GM12875 (cell line): ENCODE data around the gene LRRC25.

ENCODE experiments used
- H3K4me3 ChIP-seq: one replicate; pipeline ENCODE4 v1.5.1; 2011; ENCODE audit warnings: low read depth, low read length, control low read depth
- TF ChIP-seq, protein P1 (sequence below): IDR thresholded peaks from 2 replicates; pipeline ENCODE4 v1.5.1; 2011; ENCODE audit warnings: low read depth, mild to moderate bottlenecking, control low read depth, inconsistent platforms, low read length, moderate library complexity, borderline replicate concordance; ENCODE audit not compliant: insufficient read depth

LRRC25 gene

DNA sequence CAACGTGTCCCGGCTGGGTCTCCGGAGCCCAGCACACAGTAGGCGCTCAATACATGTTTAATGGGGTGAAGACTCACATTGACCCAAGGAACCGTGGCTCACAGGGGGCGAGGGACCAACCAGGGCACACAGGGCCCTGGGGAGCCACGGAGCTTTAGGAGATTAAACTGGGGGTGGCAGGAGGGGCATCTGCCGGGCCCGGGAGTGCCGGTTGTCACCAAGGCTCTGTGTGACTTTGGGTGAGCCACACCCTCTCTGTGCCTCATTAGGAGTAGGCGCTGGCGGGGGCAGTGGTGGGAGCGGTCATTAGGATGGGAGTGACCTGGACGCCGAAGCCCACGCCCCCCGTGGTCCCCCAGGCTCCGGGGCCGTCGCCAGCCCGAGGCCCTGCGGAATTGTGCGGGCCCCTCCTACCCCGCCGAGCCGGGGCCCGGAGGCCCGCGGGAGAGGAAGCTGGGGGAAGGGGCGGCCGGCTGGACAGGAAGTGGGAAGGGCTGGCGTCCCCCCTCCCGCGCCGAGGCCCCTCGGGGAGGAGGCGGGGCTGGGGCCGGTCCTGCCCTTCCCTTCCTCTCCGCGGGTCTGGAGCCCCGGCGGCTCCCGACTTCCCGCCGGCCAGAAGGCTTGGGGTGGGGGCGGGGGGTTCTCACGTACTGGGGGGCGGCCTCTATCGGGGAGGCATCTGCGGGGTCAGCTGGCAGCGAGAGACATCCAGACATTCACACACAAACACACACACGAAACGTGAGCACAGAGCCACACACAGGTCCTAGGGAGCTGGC is 20.0 kb upstream of the LRRC25 start:
- peak overlapping the region; percentile 48 for H3K4me3 ChIP-seq
- TF ChIP-seq, protein P1, sequence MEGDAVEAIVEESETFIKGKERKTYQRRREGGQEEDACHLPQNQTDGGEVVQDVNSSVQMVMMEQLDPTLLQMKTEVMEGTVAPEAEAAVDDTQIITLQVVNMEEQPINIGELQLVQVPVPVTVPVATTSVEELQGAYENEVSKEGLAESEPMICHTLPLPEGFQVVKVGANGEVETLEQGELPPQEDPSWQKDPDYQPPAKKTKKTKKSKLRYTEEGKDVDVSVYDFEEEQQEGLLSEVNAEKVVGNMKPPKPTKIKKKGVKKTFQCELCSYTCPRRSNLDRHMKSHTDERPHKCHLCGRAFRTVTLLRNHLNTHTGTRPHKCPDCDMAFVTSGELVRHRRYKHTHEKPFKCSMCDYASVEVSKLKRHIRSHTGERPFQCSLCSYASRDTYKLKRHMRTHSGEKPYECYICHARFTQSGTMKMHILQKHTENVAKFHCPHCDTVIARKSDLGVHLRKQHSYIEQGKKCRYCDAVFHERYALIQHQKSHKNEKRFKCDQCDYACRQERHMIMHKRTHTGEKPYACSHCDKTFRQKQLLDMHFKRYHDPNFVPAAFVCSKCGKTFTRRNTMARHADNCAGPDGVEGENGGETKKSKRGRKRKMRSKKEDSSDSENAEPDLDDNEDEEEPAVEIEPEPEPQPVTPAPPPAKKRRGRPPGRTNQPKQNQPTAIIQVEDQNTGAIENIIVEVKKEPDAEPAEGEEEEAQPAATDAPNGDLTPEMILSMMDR, result no peak

DNA sequence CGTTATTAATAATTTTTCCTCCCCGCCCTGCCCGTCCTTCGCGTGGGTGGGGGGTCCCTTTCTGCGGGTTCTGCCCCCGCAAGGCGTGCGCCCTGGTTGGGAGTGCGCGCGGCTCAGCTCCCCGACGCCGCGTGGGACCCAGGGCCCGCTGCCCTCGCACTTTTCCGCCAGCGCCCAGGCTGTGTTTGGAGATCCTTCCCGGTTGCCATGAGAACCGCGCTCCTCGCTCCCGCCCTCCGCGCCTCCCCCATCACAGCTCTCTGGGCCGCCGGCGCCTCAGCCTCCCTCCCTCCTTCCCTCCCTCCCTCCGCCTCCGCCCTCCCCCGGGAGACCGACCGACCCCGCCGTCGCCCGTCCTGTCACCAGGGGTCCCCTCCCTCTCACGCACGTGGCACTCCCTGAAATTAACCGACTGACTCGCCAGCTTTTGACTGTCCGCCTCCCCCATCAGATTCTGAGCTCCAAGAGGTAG is 19.4 kb upstream of the LRRC25 start:
- peak overlapping the region; percentile 48 for H3K4me3 ChIP-seq
- TF ChIP-seq, protein P1, result no peak

DNA sequence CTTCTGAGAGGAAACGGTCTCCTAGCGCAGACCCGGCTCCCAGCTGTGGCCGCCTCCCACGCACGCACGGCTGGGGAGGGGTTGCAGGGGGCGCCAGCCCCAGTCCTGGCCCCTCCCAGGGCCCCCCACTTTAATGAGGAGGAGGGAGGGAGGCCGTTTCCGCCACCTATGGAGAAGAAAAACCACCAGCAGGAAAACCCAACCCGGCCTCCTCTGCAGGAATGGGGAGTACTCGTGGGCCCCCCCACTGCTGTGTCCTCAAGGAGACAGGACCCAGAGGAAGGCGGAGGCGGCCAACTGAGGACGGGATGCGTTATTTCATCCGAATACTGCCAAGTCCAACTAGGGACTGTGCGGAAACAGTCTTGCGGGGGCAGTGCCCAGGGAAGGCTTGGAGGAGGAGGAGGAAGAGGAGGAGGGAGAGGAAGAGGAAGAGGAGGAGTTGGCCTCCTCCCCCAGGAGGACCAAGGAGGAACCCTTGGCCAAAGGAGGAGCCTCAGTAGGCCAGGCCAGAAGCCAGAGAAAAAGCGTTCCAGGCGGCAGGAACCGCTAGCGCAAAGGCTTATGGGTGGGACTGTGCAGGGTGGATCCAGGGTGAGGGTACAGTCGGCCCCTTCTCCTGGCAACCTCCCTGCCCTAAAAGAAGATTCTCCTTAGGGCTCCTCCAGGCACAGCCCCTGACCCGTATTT is 17.9 kb upstream of the LRRC25 start:
- TF ChIP-seq, protein P1, result no peak
- peak overlapping the region; percentile 24 for H3K4me3 ChIP-seq

DNA sequence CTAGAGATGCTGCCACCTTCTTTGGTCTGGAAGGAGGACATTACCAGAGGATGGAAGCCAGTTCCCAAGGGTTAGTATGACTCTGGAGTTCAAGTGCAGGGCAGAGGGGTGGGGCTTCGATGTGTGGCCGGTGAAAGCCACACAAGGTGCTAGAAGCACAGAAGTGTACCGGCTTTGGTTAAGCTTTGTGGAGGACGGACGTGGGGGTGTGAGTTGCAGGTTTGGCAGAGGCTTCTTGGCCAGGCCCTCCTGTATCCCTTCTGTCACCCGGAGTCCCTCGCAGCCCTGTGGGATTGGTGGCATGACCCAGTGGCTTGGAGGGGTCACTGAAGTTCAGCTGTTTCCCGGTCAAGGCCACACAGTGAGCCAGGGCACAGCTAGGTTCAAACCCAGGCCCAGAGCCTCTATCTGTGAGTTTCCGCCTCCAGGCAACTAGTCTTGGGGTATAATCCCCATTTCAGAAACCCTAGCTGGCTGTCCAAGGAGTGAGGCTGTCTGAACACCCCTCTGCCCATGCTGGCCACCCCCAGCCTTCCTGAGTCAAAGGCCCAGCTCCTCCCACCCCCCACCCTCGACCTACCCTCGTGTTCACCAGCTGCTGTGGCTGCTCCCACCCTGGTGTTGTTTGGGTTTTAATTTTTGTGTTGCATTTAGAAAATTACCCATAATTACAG is 17.2 kb upstream of the LRRC25 start:
- TF ChIP-seq, protein P1, result no peak
- peak overlapping the region; percentile 24 for H3K4me3 ChIP-seq

DNA sequence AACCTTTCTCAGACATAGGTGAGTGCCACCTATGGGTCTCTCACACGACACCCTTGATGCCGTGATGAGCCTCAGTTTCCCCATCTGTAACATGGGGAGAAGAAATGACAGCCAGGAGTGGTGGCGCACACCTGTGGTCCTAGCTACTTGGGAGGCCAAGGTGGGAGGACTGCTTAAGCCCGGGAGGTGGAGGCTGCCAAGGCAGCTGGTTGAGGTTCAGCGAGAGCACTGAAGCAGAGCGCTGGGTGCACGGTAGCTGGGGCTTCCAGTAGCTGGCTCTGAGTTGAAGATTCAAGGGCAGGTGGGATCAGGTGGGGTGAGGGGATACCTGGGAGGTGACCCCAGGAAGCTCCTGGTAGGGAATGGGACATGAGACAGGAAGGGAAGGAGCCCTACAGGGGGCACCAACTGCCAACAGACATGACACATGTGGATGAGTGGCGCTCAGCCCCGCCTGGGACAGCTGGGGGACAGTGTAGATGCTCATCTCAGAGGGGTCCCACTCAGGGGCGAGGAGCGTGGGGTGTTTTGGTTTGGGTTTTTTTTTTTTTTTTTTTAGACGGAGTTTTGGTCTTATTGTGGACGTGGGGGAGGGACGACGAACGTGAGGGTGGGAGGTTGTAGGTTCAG is 15.3 kb upstream of the LRRC25 start:
- TF ChIP-seq, protein P1, result no peak

DNA sequence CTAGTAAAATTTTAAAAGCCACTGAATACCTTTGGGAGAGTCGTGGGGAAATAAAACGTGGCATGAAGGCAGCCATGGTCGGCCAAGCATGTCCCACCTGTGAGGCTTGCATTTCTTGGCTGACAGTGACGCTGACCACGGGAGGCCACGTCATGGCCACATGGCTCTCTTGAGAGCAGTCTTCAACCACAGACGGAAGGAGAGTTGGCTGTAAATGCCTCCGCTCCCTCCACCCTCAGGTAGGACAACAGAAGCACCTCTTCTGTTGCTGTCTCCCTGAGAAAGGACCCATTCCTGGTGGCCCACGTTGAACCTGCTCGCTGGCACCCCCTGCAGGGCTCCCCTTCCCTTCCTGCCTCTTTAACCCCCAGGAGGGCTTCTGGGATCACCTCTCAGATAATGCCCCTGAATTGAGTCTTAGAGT is 10.6 kb upstream of the LRRC25 start:
- no peak overlapping the region for H3K4me3 ChIP-seq
- TF ChIP-seq, protein P1, result peak; percentile 60

More for the DNA sequence above, 15.3 kb upstream of the LRRC25 start:
- H3K4me3 ChIP-seq, result no peak overlapping the region
